Measurements from ENCODE around the gene SPRY1. TPM values are rescaled to one million over a fixed set of nuclear protein-coding genes. Genes with fewer than 3 reads are reported as not detected.

Gene SPRY1
- total RNA-seq, 4 donors from 2014 or later, result 101 to 195 (median 169) TPM

GRCh38 chr4:123361195-123361861 is 35.3 kb upstream of the SPRY1 start:
- peak overlapping the region in 2 of 4 donors; percentile 45 to 83 for H3K27ac ChIP-seq
- no peaks in the 10 kb centered on the region for H3K27me3 ChIP-seq
- no peak overlapping the region for H3K4me3 ChIP-seq
- peaks cover 0 to 5% (median 1%) of the 10 kb centered on the region in 4 donors for H3K9me3 ChIP-seq
- peaks cover 0 to 8% (median 0%) of the 10 kb centered on the region in 4 donors for H3K4me1 ChIP-seq
- DNase-seq (ENCODE audit: low spot score in 2 of 2), result no peak
- no peaks in the 10 kb centered on the region for H3K36me3 ChIP-seq
- 83 to 91% methylated on average over 2 of the region's 2 CpGs for WGBS, 2 donors
- TF ChIP-seq POLR2A (IDR thresholded peaks at IDR 0.05) (no peak), EP300 (IDR thresholded peaks at IDR 0.05) (peak in 1 of 2 donors; percentile 11)

GRCh38 chr4:123362103-123362502 is 34.5 kb upstream of the SPRY1 start:
- WGBS, 2 donors, result 90 to 97% methylated on average over 1 of the region's 1 CpG
- Histone ChIP-seq H3K4me1 (peaks cover 0 to 8% (median 0%) of the 10 kb centered on the region in 4 donors), H3K4me3 (no peak overlapping the region), H3K9me3 (peaks cover 0 to 5% (median 1%) of the 10 kb centered on the region in 4 donors), H3K36me3 (no peaks in the 10 kb centered on the region), H3K27ac (peak overlapping the region in 1 of 4 donors; percentile 83), H3K27me3 (no peaks in the 10 kb centered on the region)
- DNase-seq (ENCODE audit: low spot score in 2 of 2), result no peak
- TF ChIP-seq CTCF (IDR thresholded peaks at IDR 0.05) (no peak), EP300 (IDR thresholded peaks at IDR 0.05) (no peak), POLR2A (IDR thresholded peaks at IDR 0.05) (no peak)

- TF ChIP-seq EP300 (IDR thresholded peaks at IDR 0.05), result no peak
- H3K9me3 ChIP-seq, result peaks cover 0 to 5% (median 1%) of the 10 kb centered on the region in 4 donors
- 90 to 95% methylated on average over 2 of the region's 2 CpGs for WGBS, 2 donors
- DNase-seq (ENCODE audit: low spot score in 2 of 2), result no peak
- H3K27me3 ChIP-seq, result no peaks in the 10 kb centered on the region
- no peaks in the 10 kb centered on the region for H3K36me3 ChIP-seq
- peaks cover 0 to 8% (median 0%) of the 10 kb centered on the region in 4 donors for H3K4me1 ChIP-seq
- H3K4me3 ChIP-seq, result no peak overlapping the region
- no peak overlapping the region for H3K27ac ChIP-seq
These were observed 32.9 kb upstream of the SPRY1 start for GRCh38 chr4:123363729-123364128.

GRCh38 chr4:123364906-123365305 is 31.7 kb upstream of the SPRY1 start:
- no peak for DNase-seq (ENCODE audit: low spot score in 2 of 2)

GRCh38 chr4:123365412-123365811 is 31.2 kb upstream of the SPRY1 start:
- H3K27me3 ChIP-seq, result no peaks in the 10 kb centered on the region
- no peak overlapping the region for H3K27ac ChIP-seq
- no peak for DNase-seq (ENCODE audit: low spot score in 2 of 2)
- TF ChIP-seq CTCF (IDR thresholded peaks at IDR 0.05), result no peak
- no peak for TF ChIP-seq POLR2A (IDR thresholded peaks at IDR 0.05)
- TF ChIP-seq EP300 (IDR thresholded peaks at IDR 0.05), result no peak
- H3K36me3 ChIP-seq, result no peaks in the 10 kb centered on the region
- 71 to 93% methylated on average over 1 of the region's 1 CpG for WGBS, 2 donors
- H3K4me1 ChIP-seq, result peaks cover 0 to 8% (median 0%) of the 10 kb centered on the region in 4 donors
- no peak overlapping the region for H3K4me3 ChIP-seq
- peaks cover 0 to 5% (median 1%) of the 10 kb centered on the region in 4 donors for H3K9me3 ChIP-seq

More at GRCh38 chr4:123364906-123365305, 31.7 kb upstream of the SPRY1 start:
- Histone ChIP-seq H3K4me1 (peaks cover 0 to 8% (median 0%) of the 10 kb centered on the region in 4 donors), H3K36me3 (no peaks in the 10 kb centered on the region), H3K9me3 (peaks cover 0 to 5% (median 1%) of the 10 kb centered on the region in 4 donors), H3K27ac (no peak overlapping the region), H3K27me3 (no peaks in the 10 kb centered on the region), H3K4me3 (no peak overlapping the region)
- 90 to 97% methylated on average over 3 of the region's 3 CpGs for WGBS, 2 donors
- no peak for TF ChIP-seq POLR2A (IDR thresholded peaks at IDR 0.05)

- no peak for DNase-seq (ENCODE audit: low spot score in 2 of 2)
- TF ChIP-seq POLR2A (IDR thresholded peaks at IDR 0.05) (no peak), CTCF (IDR thresholded peaks at IDR 0.05) (no peak), EP300 (IDR thresholded peaks at IDR 0.05) (no peak)
- WGBS, 2 donors, result 82 to 85% methylated on average over 6 of the region's 6 CpGs
- Histone ChIP-seq H3K27me3 (no peaks in the 10 kb centered on the region), H3K36me3 (no peaks in the 10 kb centered on the region), H3K4me1 (peaks cover 0 to 4% (median 0%) of the 10 kb centered on the region in 4 donors), H3K9me3 (peaks cover 0 to 5% (median 1%) of the 10 kb centered on the region in 4 donors), H3K4me3 (no peak overlapping the region), H3K27ac (no peak overlapping the region)
These were observed 30.3 kb upstream of the SPRY1 start for GRCh38 chr4:123366144-123366748.

Data from tibial nerve (tissue), 4 donors.